ENCODE results near the gene MYOM1.
"Not testable (repeated sequence)": the region's sequence is repeated elsewhere in the genome, so short reads cannot be mapped to it uniquely, and the experiment has no call there.

The MYOM1 gene

DNA sequence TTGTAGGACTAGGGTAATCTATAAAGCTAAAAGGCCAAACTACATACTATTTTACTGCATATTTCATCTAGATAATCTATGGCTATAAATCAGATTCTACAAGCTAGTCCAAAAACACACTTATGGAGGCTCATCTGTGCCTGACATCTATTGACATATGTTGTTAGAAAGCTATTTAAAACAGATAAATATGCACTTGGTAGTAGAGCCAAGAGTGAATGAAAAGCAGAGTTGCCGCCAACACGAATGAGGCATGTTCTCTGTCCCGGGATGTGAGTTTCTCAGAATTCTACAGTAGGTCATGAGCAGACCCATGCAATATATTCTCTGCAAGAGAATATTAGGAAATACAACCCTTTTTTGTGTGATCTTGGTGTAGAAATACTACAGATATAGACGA, 140.1 kb downstream of the MYOM1 start:
- TF ChIP-seq, protein P1, sequence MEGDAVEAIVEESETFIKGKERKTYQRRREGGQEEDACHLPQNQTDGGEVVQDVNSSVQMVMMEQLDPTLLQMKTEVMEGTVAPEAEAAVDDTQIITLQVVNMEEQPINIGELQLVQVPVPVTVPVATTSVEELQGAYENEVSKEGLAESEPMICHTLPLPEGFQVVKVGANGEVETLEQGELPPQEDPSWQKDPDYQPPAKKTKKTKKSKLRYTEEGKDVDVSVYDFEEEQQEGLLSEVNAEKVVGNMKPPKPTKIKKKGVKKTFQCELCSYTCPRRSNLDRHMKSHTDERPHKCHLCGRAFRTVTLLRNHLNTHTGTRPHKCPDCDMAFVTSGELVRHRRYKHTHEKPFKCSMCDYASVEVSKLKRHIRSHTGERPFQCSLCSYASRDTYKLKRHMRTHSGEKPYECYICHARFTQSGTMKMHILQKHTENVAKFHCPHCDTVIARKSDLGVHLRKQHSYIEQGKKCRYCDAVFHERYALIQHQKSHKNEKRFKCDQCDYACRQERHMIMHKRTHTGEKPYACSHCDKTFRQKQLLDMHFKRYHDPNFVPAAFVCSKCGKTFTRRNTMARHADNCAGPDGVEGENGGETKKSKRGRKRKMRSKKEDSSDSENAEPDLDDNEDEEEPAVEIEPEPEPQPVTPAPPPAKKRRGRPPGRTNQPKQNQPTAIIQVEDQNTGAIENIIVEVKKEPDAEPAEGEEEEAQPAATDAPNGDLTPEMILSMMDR (IDR thresholded peaks at IDR 0.05; ENCODE audit: low read depth, low read length, missing control alignments): no peak
- no peak overlapping the region for H3K4me3 ChIP-seq (ENCODE audit: low read depth, low read length)
- DNase-seq (ENCODE audit: low read depth): no peak

DNA sequence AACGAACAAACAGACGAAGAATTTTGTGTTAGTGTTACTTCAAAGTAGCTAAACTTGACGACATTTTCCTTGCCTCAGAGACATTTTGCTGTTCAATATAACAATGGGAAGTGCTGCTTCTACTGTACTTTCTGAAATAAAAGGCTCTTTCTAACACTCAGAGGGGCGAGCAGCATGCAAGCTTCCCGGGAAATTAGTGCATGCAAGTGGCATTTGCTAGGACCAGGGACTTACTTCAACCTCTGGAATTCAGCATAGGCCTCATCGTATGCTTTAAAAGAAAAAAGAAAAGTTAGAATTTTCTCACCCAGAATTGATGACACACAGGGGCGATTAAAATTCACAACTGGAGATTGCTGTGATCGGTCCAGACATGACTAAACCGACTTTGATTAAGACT, 144.3 kb downstream of the MYOM1 start:
- TF ChIP-seq, protein P1 (IDR thresholded peaks at IDR 0.05; ENCODE audit: low read depth, low read length, missing control alignments): no peak
- no peak overlapping the region for H3K4me3 ChIP-seq (ENCODE audit: low read depth, low read length)
- DNase-seq (ENCODE audit: low read depth): no peak

DNA sequence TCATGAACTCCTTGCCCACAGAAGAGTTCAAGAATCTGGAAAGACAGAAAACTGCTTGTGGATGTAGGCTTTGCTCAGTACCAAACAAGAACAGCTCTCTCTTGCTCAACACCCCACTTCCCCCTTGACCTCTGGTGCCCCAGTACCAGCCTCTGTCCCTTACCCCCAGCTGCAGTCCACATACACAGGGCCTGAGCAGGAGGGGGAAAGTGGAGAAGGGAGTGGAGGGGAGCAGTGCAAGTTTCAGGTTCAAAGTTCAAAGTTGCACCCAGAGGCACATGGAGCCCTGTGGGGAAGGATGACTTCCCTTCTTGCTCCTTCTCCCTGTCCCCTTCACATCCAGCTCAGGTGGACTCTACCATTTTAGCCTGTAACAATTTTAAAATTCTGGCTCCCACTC, 145.7 kb downstream of the MYOM1 start:
- TF ChIP-seq, protein P1 (IDR thresholded peaks at IDR 0.05; ENCODE audit: low read depth, low read length, missing control alignments): no peak
- no peak overlapping the region for H3K4me3 ChIP-seq (ENCODE audit: low read depth, low read length)
- DNase-seq (ENCODE audit: low read depth): no peak

DNA sequence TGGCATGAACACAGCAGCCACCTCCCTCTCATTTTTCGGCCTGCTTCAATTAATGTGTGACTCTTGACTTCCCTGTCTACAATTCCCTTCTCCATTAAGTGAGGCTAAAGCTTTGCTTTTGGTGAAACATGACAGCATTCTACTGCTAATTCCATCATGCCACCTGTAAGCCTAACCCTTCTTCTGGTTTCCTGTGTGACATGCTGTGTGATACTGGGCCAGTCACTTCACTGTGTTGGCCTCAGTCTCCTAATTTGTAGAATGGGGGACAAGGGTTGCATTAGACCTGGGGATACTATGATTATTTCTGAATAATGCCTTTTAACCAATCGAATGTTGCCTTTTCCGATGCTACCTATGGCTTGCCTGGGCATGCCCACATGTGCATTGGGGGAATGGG, 146.4 kb downstream of the MYOM1 start:
- DNase-seq (ENCODE audit: low read depth); H3K4me3 ChIP-seq (ENCODE audit: low read depth, low read length): not testable (repeated sequence)

DNA sequence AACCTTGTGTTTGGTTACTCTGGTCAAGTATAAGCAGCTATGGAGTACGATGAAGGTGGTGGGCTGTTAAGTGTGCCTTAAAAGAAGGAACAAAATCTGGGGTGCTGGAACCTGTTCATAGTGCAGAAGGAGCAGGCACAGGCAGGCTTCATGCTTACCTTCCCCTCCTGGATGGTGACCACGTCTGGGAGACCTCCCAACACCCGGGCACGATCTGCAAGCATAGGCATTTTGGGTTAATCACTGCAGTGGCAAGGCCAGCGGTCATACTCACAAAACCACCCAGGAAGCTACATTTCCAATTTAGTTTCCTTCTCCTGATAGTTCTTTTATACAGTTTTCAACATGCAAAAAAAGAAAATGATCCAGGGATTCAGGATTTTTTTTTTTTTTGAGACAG, 148.1 kb downstream of the MYOM1 start:
- no peak for DNase-seq (ENCODE audit: low read depth)
- no peak overlapping the region for H3K4me3 ChIP-seq (ENCODE audit: low read depth, low read length)
- TF ChIP-seq, protein P1 (IDR thresholded peaks at IDR 0.05; ENCODE audit: low read depth, low read length, missing control alignments): no peak

DNA sequence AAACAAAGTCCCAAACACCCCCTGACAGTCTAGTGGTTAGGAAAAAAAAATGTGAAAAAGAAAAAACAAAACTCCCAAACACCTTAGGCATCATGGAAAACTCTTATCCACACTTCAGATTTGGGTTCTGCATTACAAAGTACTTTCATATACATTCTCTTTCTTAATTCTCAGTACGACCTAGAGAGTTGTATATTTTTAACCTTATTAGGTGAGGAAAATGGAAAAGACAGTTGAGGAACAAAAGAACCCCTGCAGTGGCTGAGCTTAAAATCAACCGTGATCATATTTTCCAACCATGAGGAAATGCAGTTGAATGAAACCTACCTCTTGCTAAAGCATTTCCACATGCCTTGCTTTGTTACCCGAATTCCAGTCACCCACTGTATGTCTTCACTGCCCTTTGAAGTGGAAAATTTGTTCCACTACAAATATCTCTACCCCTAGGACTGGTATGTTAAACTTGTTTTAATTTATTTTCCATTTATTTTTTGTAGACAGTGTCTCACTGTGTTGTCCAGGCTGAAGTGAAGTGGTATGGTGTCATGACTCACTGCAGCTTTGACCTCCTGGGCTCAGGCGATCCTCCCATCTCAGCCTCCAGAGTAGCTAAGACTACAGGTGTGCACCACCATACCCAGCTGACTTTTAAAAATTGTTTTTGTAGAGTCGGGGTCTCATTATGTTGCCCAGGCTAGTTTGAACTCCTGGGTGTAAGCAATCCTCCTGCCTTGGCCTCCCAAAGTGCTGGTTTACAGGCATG, 149.9 kb downstream of the MYOM1 start:
- H3K4me3 ChIP-seq (ENCODE audit: low read depth, low read length): no peak overlapping the region
- TF ChIP-seq, protein P1 (IDR thresholded peaks at IDR 0.05; ENCODE audit: low read depth, low read length, missing control alignments): no peak
- no peak for DNase-seq (ENCODE audit: low read depth)

DNA sequence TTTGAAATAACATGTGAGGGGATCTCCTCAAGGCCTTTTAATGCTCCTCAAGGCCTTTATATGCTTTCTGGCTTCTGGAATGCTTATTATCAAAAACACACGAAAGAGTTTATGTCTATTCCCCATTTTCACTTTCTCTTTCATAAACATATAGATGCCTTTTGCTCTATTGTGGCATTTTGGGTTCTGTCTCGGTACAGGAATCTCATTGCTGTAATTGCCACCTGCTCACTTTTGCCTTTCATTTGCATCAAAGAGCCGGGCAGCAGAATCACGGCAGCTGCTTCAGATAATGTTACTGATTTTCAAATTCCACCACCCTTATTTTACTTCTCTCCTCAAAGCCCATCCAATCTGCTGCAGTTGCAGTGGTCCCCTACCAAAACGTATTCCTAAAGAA, 152.0 kb downstream of the MYOM1 start:
- TF ChIP-seq, protein P1 (IDR thresholded peaks at IDR 0.05; ENCODE audit: low read depth, low read length, missing control alignments): no peak
- H3K4me3 ChIP-seq (ENCODE audit: low read depth, low read length): no peak overlapping the region
- DNase-seq (ENCODE audit: low read depth): no peak
